Dedifferentiated amniotic fluid mesenchymal stem cell (primary cell): ENCODE data around the gene HNF4A.

Source experiments
- DNase-seq: peaks from one replicate; pipeline ENCODE4 v3.0.0-alpha.2; 2016; ENCODE audit errors: extremely low spot score

The HNF4A gene

DNA sequence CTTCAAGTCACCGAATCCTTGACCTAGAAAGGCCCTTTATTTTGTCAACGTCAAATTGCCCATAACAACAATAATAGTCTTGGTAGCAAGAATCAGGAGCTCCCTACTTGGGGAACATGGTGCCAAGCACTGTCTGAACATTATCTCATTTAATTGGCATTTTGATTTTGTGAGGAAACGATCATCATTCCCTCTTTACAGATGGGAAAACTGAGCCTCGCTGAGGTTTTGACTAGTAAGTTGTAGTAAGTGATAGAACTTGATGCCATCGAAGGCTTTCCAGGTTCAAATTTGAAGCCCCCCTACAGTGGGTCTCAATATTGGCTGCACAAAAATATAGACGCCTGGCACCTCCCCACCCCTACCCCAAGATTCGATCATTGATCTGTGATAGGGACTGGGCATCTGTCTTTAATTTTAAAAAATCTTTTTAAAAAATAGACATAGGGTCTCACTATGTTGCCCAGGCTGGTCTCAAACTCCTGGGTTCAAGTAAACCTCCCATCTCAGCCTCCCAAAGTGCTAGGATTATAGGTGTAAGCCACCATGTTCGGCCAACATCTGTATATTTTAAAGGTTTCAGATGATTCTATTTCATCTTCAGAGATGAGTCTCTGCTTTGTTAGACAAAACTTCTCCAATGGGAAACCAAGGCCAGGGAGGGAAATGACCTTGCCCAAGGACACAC, 36.7 kb downstream of the HNF4A start:
- no peak for DNase-seq

DNA sequence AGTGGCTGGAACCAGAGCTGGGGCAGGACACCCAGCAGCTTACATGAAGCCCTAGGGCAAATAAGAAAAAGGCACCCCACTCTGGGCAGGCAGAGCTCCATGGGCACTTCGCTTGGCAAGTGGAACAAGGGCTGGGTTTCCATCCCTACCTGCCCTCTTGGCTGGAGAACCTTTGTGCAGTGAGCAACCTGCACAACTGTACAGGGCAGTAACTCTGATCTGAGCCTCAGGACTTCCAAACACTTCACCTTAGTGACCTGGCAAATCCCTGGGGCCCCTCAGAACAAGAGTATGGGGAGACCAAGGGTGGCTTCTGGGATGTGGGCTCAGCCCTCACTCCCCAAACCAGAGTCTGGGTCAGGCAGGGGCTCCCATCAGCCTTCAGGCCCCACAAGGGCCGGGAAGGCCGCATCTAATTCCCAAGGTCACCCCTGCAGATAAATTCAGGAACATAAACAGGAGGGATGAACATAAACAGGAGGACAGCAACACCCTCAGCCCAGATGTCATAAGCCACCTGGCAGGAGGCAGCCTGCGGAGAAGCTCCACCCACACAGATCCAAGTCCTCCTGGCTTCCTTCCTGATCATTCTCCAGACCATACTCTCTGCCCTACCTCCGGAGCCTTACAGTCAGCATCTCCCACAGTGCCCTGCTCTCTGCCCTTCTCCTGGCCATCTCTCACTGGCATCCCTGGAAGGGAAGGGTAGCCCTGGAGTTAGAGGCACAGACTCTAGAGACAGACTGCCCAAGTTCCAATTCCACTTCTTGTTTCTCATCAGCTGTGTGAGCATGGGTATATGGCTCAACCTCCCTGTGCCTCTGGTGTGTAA, 37.5 kb downstream of the HNF4A start:
- DNase-seq: no peak

DNA sequence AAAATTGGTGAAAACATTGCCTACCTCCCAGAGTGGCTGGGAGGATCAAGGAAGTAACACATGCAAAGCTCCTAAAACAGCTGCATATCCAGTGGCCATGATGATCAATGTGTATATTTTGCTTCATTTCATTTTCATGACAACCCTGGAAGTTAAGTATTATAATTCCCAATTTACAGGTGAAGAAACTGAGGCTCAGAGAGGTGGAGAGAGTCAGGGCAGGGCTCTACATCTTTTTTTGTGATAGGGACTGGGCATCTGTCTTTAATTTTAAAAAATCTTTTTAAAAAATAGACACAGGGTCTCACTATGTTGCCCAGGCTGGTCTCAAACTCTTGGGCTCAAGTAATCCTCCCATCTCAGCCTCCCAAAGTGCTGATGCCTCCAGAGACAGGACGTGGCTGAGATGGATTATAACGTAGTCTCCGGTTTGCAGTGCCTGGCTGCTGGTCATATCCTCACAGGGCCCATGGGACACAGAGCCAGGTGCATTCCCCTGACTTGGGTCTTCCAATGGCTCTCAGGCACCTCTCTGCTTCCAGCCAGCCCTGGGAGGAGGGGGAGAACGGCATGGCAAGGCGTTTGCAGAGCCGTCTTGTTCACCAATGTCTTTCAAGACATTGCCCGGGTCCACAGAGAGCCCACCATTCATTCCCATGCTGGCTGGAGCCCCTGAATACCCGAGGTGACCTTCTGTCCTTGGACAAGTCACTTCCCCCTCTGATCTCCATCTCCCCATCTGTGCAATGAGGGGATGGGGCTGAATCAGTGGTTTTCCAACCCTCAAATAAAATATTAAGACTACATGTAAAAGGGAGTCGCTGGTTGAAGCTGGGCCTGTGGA, 38.3 kb downstream of the HNF4A start:
- DNase-seq: no peak

DNA sequence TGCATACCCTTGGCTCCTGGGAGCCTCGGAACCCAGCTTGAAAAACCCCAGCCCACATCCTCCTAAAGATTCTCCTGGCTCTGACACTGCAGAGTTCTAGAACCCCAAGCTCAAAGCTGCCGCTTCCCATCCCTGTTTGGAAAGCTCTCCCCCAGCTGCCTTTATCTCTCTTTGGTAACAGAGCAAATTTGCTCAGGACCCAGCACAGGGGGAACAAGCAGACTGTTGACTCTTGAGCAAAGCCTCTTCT, 38.9 kb downstream of the HNF4A start:
- DNase-seq: no peak

DNA sequence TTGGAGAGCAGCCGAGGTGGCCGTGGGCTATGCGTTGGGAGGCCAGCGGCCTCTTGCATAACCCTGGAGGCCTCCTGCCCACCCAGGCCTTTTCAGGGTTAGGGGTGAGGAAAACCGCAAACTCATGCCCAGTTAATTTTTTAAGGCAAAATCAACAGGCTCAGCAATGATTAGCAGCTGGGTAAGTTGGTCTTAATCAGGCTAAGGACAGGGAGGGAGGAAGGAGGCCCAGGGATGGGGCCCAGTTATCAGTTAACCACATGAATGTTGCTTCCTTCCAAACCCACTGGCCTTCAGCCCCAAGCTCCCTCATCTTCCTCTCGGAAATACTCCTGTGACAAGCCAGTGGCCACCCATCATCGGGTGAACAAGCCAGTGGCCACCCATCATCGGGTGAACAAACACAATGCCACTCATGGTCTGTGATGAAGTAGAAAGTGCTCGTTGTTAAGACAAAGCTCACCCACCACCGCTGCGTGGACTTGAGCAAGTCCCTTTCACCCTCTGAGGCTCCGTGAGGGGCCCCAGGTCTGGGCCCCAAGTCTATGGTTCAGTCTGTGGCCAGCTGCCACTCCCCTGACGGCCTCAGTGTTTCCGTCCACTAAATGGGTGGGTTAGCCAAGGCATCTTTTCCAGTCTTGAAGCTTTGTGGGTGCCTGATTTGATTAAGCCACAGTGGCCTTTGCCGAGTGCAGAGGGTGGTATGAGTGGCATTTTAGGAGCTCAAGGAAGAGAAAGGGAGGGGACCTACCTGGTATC, 39.4 kb downstream of the HNF4A start:
- DNase-seq: no peak

DNA sequence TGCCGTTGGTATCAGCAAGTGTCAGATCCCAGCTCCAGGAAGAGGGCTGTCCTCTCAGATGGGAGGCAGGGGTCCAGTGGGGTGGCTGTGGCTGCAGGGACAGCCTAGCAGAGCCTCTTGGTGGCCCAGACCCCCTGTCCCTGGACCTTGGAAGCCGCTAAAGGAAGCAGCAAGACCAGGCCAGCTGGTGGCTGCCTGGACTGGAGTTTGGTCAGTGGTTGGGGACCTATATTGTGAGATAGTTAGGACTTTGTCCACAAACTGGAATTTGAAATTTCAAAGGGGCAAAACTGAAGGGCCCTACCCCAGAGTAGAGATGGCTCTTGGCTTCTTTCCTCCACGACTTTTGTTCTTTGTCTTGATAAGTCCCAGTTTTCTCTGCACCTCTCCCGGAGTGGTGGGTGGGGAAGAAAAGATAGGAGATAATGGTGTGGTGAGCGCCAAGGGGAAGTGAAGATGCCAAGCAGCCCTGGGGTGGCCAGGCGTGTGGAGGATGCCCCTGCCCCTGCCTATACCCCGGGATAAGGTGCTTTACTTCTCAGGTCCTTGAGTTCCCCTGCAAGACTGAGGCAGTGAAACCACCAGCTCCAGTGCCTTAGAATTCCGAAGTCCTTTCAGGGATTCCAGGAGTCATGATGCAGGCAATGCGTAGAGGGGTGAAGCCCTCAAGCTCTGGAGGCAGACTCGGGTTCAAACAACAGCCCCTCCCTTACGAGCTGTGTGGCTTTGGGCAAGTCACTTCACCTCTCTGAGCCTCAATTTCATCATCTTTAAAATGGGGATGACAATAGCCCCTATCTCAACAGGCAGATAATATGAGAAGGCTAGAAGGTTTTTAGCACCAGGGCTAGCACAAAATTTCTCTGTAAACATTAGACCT, 40.2 kb downstream of the HNF4A start:
- DNase-seq: no peak

DNA sequence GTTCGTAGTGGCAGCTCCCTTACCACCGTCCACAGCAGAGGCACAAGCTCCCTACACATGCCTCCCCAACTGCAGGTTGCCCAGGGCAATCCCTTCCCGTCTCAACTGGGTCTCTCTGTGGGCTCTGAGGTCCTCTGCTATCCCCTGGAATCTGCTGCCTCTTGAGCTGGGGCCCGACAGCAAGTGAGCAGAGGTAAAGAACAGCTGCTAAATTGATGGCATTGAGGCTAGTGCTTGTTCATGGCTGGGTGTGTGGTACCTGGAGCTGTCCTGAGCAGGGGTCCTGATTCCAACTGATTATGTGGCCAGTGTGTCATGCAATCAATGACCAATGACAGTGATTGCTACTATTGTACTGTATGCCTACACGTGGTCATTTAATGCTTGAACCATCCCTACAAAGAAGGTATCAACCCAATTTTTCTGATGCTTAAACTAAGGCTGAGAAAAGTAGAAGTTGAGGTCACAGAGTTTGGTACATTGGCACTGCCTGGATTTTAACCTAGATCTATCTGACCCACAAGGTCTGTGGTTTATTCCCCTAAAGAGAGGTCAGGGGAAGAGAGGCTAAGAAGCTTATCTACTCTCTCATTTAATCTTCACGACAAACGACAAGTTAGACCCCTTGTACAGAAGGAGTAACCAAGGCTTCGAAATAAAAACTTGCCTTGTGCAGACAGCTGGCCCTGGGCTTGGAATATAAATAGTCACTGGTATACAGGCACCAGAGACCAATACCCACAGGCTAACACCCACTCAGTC, 41.1 kb downstream of the HNF4A start:
- DNase-seq: no peak

DNA sequence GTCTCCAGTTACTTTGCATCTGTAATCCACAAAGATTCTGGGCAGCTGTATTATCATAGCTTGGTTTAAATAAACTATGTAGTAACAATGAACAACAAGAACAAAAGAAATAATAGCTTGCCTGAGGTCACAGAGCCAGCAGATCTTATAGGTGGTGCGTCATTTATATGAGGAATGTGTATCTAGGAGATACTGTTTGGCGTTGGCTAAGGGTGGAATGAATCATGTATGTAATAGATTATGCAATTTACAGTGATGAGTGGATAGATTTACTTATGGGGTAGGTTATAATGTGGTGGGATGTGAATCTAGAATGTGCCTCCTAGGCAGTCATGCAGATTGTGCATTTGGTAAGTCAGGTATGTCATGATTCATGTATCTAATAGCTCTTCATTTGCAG, 42.8 kb downstream of the HNF4A start:
- DNase-seq: no peak

DNA sequence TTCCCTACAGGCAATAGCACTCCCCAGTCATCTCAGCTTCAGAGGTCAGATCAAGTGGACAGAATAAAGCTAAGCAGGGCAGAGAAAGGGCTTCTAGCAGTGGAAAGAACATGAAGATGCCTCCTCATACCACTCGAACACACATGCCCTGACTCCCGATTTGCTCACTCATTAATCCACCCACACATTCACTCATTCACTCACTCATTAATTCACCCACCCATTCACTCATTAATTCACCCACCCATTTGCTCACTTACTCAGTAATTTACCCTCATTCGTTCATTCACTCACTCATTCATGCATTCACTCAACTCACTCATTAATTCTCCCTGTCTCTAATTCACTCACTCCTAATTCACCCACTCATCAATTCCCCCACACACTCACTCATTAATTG, 43.9 kb downstream of the HNF4A start:
- DNase-seq: no peak

DNA sequence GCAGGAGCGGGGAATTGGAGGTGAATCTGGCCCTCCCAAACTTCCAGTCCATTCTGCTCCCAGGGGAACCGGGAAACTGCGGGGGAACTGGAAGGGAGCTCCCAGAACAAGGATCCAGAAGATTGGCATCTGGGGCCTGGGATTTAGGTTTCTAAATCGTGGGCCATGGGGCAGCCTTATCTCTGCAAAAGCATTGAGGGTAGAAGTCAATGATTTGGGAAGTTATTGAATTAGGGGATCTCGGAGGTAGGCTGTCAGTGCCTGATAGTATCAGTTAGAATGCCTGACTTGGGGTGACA, 45.1 kb downstream of the HNF4A start:
- no peak for DNase-seq

DNA sequence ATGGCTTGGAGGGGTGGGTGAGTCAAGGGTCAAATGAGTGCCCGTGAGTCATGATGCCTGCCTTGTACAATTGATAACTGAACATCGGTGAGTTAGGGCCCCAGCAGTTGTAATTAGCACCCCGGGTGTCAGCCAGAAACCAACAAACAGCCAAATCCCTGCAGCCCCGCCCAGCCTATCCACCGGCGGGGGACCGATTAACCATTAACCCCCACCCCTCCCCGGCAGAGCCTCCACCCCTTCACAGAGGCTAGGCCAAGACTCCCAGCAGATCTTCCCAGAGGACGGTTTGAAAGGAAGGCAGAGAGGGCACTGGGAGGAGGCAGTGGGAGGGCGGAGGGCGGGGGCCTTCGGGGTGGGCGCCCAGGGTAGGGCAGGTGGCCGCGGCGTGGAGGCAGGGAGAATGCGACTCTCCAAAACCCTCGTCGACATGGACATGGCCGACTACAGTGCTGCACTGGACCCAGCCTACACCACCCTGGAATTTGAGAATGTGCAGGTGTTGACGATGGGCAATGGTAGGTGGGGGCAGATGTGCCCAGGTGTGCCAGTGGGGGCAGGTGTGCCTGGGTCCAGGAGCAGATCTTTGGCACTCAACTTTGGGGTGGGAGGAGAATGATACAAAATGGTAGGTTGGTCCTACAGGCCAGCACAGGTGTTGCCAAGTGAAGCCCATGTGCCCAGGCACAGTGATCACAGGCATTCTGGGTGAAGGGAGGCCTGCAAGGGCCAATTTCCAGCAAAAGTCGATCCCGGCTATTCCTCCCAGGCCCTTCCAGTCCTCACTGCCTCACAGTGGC, 45.7 kb downstream of the HNF4A start:
- no peak for DNase-seq

DNA sequence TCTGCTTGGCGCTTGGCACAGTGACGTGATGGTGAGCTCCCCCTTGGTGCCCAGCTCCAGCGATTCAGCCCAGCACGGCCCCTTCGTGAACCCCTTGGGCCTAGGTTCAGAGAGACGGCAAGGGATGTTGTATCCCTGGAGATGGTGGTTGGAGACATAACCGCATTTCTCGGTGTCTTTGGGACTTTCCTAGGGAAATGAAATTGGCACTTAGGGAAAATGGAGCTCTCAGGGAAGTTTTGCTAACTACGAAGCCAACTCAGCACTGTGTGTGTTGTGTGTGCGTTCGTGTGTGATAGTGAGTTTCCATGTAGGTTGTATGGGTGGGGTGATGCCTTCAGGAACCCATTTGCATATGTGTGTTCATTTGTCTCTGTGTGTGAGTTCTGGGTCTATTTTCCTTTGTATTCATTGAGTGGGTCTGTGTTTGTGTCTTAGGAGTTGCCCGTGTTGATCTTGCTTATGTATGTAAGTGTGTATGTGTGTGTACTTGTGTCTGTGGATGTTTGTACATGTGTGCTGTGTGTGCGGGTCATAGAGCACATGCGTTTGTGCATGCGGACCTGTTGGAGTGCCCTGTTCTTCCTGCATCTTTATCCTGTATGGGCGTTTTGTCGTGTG, 46.4 kb downstream of the HNF4A start:
- DNase-seq: no peak

DNA sequence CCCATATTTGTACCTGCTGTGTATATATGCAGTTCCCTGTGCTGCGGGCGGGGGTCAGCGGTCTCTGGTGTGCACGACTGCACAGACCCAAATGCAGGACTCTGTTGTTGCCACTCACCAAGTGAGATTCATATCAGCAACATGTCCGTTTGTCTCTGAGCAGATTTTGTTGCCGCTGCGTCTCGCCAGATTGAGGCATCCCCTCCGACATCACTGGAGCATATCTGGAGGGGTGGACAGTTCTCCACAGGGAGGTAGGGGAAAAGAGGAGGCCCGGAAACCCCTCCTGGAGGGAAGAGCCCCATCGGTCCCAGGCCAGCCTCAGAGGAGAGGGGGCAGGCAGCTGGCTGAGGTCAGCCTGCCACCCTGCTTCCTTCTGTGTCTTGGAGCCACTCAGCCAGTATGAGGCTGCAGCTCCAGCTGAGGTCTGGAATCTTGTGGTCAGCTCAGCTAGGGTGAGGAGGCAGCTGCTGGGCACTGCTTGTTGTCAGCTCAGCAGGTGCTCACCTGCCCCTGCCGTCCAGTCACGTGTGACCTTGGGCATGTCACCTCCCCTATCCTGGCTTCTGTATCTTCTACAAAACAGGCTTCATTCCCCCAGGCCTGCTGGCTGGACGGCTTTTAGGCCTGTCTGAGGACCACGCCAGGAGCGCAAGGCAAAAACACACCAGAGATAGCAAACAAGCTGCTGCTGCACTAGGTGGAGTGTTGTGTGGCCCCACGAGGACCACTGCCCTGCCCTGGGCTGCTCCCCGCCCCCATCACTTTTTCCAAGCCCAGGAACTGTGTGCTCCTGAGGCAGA, 47.1 kb downstream of the HNF4A start:
- no peak for DNase-seq

DNA sequence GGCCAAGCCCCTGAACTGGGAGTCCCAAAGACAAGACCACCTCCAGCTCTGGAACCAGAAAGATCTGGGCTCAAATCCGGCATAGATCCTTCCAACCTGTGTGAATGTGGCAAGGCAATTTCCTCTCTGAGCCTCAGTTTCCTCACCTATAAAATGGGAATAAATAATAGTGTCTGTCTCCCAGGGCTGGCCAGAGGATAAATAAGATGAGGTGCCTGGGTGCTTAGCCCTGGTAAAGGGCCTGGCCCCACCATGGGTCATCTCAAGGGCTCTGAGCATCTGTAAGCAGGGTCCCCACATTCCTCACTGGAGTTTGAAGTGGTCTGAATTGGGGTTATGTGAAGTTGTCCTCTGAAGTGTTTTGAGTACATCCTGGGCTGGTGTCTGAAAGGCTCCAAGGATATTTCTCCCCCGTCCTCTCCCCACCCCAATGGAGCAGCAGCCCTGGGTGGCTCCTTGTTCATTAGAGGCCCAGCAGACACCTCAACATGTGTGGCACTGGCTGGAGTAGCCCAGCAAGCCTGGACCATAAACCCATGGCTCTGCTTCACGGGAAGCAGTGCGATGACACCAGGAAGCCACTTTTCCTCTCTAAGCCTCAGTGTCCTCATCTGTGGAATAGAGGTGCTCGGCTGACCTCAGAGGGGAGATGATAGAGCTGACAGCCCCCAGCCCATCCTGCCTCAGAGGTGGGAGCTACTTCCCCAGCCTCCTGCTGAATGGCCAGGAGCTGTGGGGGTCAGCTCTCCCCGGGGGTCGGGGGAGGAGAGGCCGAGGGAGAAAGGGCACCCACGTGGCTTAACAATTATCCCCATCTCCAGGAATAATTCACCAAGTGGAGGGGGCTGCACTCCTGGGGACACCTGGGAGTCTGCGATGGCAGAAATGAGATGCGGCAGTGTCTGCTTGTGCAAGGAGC, 48.0 kb downstream of the HNF4A start:
- no peak for DNase-seq

DNA sequence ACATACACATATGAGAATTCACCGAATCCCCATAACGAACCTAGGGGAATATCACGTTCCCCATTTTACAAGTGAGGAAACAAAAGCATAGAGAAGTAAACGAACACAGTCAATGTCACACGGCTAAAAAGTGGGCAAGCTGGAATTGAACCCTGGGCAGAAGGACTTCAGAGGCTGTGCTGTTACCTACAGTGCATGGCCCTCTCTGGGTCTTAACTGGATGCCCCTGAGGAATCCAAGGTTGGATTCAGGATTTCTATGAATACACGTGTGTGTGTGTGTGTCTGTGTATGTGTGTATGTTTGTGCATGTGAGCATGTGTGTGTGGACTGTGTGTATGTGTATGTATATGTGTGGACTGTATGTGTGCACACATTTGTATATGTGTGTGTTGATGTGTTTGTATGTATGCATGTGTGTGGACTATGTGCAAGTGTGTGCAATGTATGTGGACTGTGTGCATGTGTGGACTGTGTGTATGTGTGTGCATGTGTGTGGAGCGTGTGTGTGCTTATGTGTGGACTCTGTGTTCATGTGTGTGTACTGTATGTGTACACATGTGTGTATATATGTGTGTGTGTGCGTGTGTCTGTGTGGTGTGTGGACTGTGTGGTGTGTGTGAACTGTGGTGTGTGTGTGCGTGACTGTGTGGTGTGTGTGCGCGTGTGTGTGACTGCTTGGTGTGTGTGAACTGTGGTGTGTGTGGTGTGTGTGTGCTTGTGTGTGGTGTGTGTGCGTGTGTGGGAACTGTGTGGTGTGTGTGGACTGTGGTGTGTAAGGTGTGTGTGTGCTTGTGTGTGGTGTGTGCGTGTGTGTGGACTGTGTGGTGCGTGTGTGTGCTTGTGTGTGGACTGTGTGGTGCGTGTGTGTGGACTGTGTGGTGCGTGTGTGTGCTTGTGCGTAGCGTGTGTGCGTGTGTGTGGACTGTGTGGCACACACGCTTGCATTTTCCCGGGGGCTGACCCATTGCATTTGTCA, 49.0 kb downstream of the HNF4A start:
- no peak for DNase-seq

DNA sequence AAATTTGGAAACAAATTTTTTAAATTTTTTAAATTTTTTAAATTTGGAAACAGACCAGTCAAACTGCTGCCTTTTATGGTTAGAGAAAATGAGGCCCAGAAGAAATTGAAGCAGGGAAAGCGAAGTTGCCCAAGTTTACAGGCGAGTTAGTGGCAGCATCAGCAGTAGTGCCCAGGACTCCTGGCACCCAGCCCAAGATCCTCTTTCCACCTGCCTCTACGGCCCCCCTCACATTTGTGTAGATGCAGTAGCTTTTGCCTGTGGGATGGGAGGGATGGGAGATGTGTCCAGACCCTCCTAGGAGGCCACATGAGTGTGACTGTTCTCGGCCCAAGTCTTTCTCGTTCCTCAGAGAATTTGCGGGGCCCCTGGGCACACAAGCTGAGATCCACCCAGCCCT, 49.8 kb downstream of the HNF4A start:
- no peak for DNase-seq
